ENCODE data around the gene EYS. TPM values are rescaled to one million over a fixed set of nuclear protein-coding genes. Genes with fewer than 3 reads are reported as not detected.

EYS gene
- total RNA-seq, 1 experiment from 2014 or later = not detected

- H3K4ac ChIP-seq (ENCODE audit: low read depth, low read length) = no peak overlapping the region
- no peaks in the 10 kb centered on the region for H4K20me1 ChIP-seq (ENCODE audit: control insufficient read depth, insufficient read depth, insufficient read length)
- H3K27me3 ChIP-seq (ENCODE audit: insufficient read depth, low read length) = no peaks in the 10 kb centered on the region
- H3K56ac ChIP-seq (ENCODE audit: insufficient read length, low read depth, low read length) = no peak overlapping the region
- no peaks in the 10 kb centered on the region for H3K9me3 ChIP-seq (ENCODE audit: control insufficient read depth, low read depth, low read length)
- H3K36me3 Mint-ChIP-seq (ENCODE audit: insufficient read depth in 1 of 3, low read depth in 3 of 3) = peaks cover 5 to 6% (median 6%) of the 10 kb centered on the region in 3 experiments
- no peak overlapping the region for H3K27ac ChIP-seq (ENCODE audit: insufficient read length, low read depth, low read length)
- no CpG with 5 or more reads among the region's 2 CpGs for WGBS (ENCODE audit: extremely low coverage, insufficient read length, low lambda C conversion rate)
- no peak overlapping the region for H3K4me2 ChIP-seq (ENCODE audit: insufficient read depth, insufficient read length, low read length)
- H2AK5ac ChIP-seq (ENCODE audit: insufficient read length, low read length) = no peak overlapping the region
- no peak overlapping the region for H3K18ac ChIP-seq (ENCODE audit: insufficient read length, low read depth, low read length)
- H2BK120ac ChIP-seq (ENCODE audit: low read depth, low read length, poor library complexity, severe bottlenecking) = no peak overlapping the region
- H4K5ac ChIP-seq (ENCODE audit: insufficient read length, low read depth, low read length) = no peak overlapping the region
- H3K4me1 ChIP-seq (ENCODE audit: insufficient read depth, low read length) = no peaks in the 10 kb centered on the region
- no peak for DNase-seq
- no peaks in the 10 kb centered on the region for H3K23me2 ChIP-seq (ENCODE audit: insufficient read length, low read depth, low read length, poor library complexity, severe bottlenecking)
- H3K27ac Mint-ChIP-seq = no peak overlapping the region
- H4K91ac ChIP-seq (ENCODE audit: insufficient read length, low read depth, low read length) = no peak overlapping the region
- H2BK15ac ChIP-seq (ENCODE audit: low read depth, low read length) = no peak overlapping the region
- no peak overlapping the region for H2AFZ ChIP-seq (ENCODE audit: low read length)
- TF ChIP-seq CTCF (conservative IDR thresholded peaks at IDR 0.05) = no peak
- H2BK5ac ChIP-seq (ENCODE audit: insufficient read length, low read length) = no peak overlapping the region
- no peak overlapping the region for H2BK20ac ChIP-seq (ENCODE audit: low read depth, low read length, poor library complexity, severe bottlenecking)
- no peaks in the 10 kb centered on the region for H3K79me1 ChIP-seq (ENCODE audit: insufficient read depth, low read depth, low read length, poor library complexity, severe bottlenecking)
- H3K9ac ChIP-seq (ENCODE audit: extremely low read depth, insufficient read length, low read length) = no peak overlapping the region
- no peak overlapping the region for H3T11ph ChIP-seq (ENCODE audit: low read length)
- no peaks in the 10 kb centered on the region for H3K79me2 ChIP-seq (ENCODE audit: insufficient read depth, low read length)
- H3K4me1 Mint-ChIP-seq = no peaks in the 10 kb centered on the region
- H4K8ac ChIP-seq (replicated peaks; ENCODE audit: insufficient read length, low read depth, low read length) = no peak overlapping the region
- no peak overlapping the region for H3K14ac ChIP-seq (ENCODE audit: insufficient read depth, low read length)
- no peak overlapping the region for H2BK12ac ChIP-seq (ENCODE audit: insufficient read length, low read depth, low read length)
- no peaks in the 10 kb centered on the region for H3K27me3 Mint-ChIP-seq (ENCODE audit: low read depth)
- no peak overlapping the region for H3K23ac ChIP-seq (ENCODE audit: insufficient read length, low read depth, low read length)
- no peak overlapping the region for H3K4me3 Mint-ChIP-seq
- peaks cover 9 to 26% of the 10 kb centered on the region in 2 experiments for H3K9me3 Mint-ChIP-seq
These were observed 1291.1 kb downstream of the EYS start for GRCh38 chr6:64415926-64416325.
